Nephron progenitor cell (in vitro differentiated cells): ENCODE measurements around the gene MED17.

Experiments
- DNase-seq: peaks from one replicate; pipeline ENCODE4 v3.0.0; 2021
- H3K27ac Mint-ChIP-seq: 2 replicates; pipeline ENCODE4 v1.8.0; 2021; ENCODE audit warnings: mild to moderate bottlenecking, moderate library complexity, mixed read lengths
- H3K27me3 Mint-ChIP-seq: 2 replicates; pipeline ENCODE4 v1.8.0; 2021; ENCODE audit warnings: mild to moderate bottlenecking, low read depth, mixed read lengths; ENCODE audit not compliant: poor library complexity
- H3K36me3 Mint-ChIP-seq: 2 replicates; pipeline ENCODE4 v1.8.0; 2021; ENCODE audit warnings: low read depth, mixed read lengths
- H3K4me1 Mint-ChIP-seq: 2 replicates; pipeline ENCODE4 v1.8.0; 2021; ENCODE audit warnings: mixed read lengths
- H3K4me3 Mint-ChIP-seq: 2 replicates; pipeline ENCODE4 v1.8.0; 2021; ENCODE audit warnings: mild to moderate bottlenecking, moderate library complexity, mixed read lengths
- H3K9me3 Mint-ChIP-seq: 2 replicates; pipeline ENCODE4 v1.8.0; 2021; ENCODE audit warnings: mild to moderate bottlenecking, moderate library complexity, mixed read lengths
- CTCF ChIP-seq: fragments of 200-600 bp; sonication (generic); IDR thresholded peaks from 2 replicates; pipeline ENCODE4 v1.5.0; 2021; ENCODE audit warnings: antibody characterized with exemption

The MED17 gene

DNA sequence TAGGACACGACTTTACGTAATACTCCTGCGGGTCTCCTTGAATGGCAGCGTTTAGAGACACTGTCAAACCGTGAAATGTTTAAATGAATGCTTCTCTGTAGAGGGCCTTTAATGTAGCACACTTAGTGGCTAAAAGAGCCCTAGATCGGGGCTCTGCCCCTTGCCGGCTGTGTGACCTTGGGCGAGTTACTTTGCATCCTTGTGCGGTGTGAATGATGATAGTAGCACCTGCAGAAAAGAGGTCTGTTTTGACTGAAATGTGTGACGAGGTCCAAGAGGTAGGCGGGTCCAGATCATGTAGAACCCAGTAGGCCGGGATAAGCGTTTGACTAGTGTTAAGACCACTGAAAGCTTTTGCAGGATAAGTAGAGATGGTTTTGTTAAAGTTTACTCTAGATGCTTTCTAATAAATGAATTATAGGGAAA lies 866 bp downstream of the MED17 start:
- peaks cover 44% of the 10 kb centered on the region for H3K4me1 Mint-ChIP-seq
- H3K27me3 Mint-ChIP-seq, result no peaks in the 10 kb centered on the region
- H3K27ac Mint-ChIP-seq, result peak overlapping the region; percentile 99
- TF ChIP-seq CTCF, result no peak
- peak overlapping the region; percentile 98 for H3K4me3 Mint-ChIP-seq
- no peak for DNase-seq
- peaks cover 44% of the 10 kb centered on the region for H3K36me3 Mint-ChIP-seq
- peaks cover 3% of the 10 kb centered on the region for H3K9me3 Mint-ChIP-seq

- H3K27me3 Mint-ChIP-seq, result no peaks in the 10 kb centered on the region
- peaks cover 16% of the 10 kb centered on the region for H3K4me1 Mint-ChIP-seq
- DNase-seq, result no peak
- H3K9me3 Mint-ChIP-seq, result no peaks in the 10 kb centered on the region
- H3K27ac Mint-ChIP-seq, result no peak overlapping the region
- H3K36me3 Mint-ChIP-seq, result peaks cover 86% of the 10 kb centered on the region
- H3K4me3 Mint-ChIP-seq, result no peak overlapping the region
- no peak for TF ChIP-seq CTCF
Observed at GRCh38 chr11:93791493-93791892, 7.4 kb downstream of the MED17 start.

DNA sequence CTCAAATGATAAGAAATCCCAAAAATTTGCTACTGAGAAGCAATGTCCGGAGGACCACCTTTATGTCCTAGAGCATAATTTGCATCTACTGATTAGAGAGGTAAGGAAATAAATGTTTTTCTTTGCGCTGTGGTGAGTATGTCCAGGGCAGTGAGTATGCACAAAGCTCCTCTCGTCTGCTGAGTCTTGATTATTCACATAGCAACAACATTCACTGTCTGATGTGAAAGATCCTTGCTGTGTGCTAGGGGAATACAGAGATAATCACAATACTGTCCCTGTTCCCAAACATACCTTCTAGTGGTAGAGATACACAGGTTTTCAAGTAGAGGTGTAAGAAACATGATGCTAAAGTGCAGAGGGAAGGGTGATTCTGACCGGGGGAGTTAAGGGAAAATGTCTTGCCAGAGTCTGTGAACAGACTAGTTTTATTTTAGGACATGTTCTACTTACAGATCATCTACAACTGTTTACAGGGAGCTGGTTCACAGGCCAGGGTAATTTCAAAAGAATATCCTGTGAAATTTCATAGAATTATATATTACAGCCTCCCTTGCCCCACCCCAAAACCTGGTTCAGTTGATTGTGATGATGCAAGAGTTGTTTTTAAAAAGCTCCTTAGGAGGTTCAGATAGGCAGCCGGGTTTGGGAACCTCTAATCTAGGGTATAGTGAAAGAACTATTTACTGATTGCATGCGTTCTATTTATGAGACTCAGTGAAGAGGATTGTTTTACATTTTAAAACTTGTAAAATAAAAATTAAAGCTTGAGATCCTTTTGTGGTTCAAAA lies 12.6 kb downstream of the MED17 start:
- no peaks in the 10 kb centered on the region for H3K27me3 Mint-ChIP-seq
- H3K4me3 Mint-ChIP-seq, result no peak overlapping the region
- DNase-seq, result no peak
- H3K4me1 Mint-ChIP-seq, result no peaks in the 10 kb centered on the region
- no peak overlapping the region for H3K27ac Mint-ChIP-seq
- H3K36me3 Mint-ChIP-seq, result peaks cover 82% of the 10 kb centered on the region
- TF ChIP-seq CTCF, result no peak
- H3K9me3 Mint-ChIP-seq, result no peaks in the 10 kb centered on the region

- TF ChIP-seq CTCF, result no peak
- Mint-ChIP-seq H3K36me3 (peaks cover 75% of the 10 kb centered on the region), H3K9me3 (no peaks in the 10 kb centered on the region), H3K4me3 (no peak overlapping the region), H3K27me3 (no peaks in the 10 kb centered on the region), H3K4me1 (no peaks in the 10 kb centered on the region), H3K27ac (no peak overlapping the region)
- DNase-seq, result no peak
Observed at GRCh38 chr11:93801366-93801765, 17.3 kb downstream of the MED17 start.

GRCh38 chr11:93804879-93805278 lies 20.8 kb downstream of the MED17 start:
- no peak overlapping the region for H3K27ac Mint-ChIP-seq
- no peak for TF ChIP-seq CTCF
- no peaks in the 10 kb centered on the region for H3K9me3 Mint-ChIP-seq
- no peaks in the 10 kb centered on the region for H3K4me1 Mint-ChIP-seq
- peaks cover 76% of the 10 kb centered on the region for H3K36me3 Mint-ChIP-seq
- DNase-seq, result no peak
- H3K4me3 Mint-ChIP-seq, result no peak overlapping the region
- H3K27me3 Mint-ChIP-seq, result no peaks in the 10 kb centered on the region

DNA sequence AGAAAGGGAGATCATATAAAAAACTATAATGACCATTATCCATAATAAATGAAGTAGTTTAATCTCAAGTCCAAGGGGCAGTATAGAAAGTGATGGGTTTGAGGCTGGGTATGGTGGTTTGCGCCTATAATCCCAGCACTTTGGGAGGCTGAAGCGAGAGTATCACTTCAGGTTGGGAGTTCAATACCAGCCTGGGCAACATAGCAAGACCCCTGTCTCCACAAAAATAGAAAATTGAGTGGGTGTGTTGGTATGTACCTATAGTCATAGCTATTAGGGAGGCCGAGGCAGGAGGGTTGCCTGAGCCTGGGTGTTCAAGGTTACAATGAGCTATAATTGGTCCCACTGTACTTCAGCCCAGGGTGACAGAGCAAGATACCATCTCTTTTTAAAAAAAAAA lies 23.9 kb downstream of the MED17 start:
- no peak for TF ChIP-seq CTCF
- Mint-ChIP-seq H3K36me3 (peaks cover 89% of the 10 kb centered on the region), H3K4me1 (no peaks in the 10 kb centered on the region), H3K4me3 (no peak overlapping the region), H3K27ac (no peak overlapping the region), H3K9me3 (no peaks in the 10 kb centered on the region), H3K27me3 (no peaks in the 10 kb centered on the region)
- no peak for DNase-seq
